Gastrocnemius medialis (tissue), 4 donors: ENCODE measurements around the gene STAT5B.
"Not testable (repeated sequence)": the region's sequence is repeated elsewhere in the genome, so short reads cannot be mapped to it uniquely, and the experiment has no call there.

Experiments used
- CTCF ChIP-seq, 5 experiments: fragments of 450-650 bp in 3 of 5; fragments of 200-600 bp in 2 of 5; sonication (generic) in 2 of 5; IDR thresholded peaks in 4 of 5; conservative IDR thresholded peaks in 1 of 5; 1 replicate in 4 of 5; 2 replicates in 1 of 5; pipeline ENCODE4 v1.5.1; 2016 to 2019; ENCODE audit warnings: antibody characterized with exemption in 5 of 5, mild to moderate bottlenecking in 3 of 5, moderate library complexity in 3 of 5
- POLR2A ChIP-seq, 2 donors: fragments of 450-650 bp; IDR thresholded peaks; one replicate each; pipeline ENCODE4 v1.6.1; 2017; ENCODE audit warnings: antibody characterized with exemption in 2 of 2, mild to moderate bottlenecking in 2 of 2, moderate library complexity in 2 of 2

GRCh38 chr17:42206153-42206612 is 70.0 kb downstream of the STAT5B start:
- not testable (repeated sequence) for TF ChIP-seq CTCF (IDR thresholded peaks at IDR 0.05 in 4 of 5, conservative IDR thresholded peaks at IDR 0.05 in 1 of 5); POLR2A (IDR thresholded peaks at IDR 0.05)
